ENCODE results near the gene GALNT17.

GALNT17 gene

GRCh38 chr7:71482284-71482683 is 350.3 kb downstream of the GALNT17 start:
- Histone ChIP-seq H3F3A (ENCODE audit: insufficient read depth, low read length) (no peaks in the 10 kb centered on the region), H3K79me2 (ENCODE audit: low read length) (no peaks in the 10 kb centered on the region), H3K27ac (ENCODE audit: low read length) (no peak overlapping the region), H4K20me1 (ENCODE audit: insufficient read depth, low read length) (no peaks in the 10 kb centered on the region), H3K9me2 (replicated peaks; ENCODE audit: insufficient read depth, low read length) (no peaks in the 10 kb centered on the region), H3K4me3 (ENCODE audit: low read length) (no peak overlapping the region), H2AFZ (ENCODE audit: low read length) (no peak overlapping the region), H3K9ac (ENCODE audit: low read length) (no peak overlapping the region), H3K27me3 (replicated peaks; ENCODE audit: insufficient read depth, low read length) (no peaks in the 10 kb centered on the region), H3K36me3 (replicated peaks; ENCODE audit: insufficient read depth, low read length) (no peaks in the 10 kb centered on the region), H3K9me3 (replicated peaks; ENCODE audit: insufficient read depth, low read length) (no peaks in the 10 kb centered on the region), H3K4me2 (ENCODE audit: low read depth, low read length) (no peak overlapping the region), H3K4me1 (ENCODE audit: low read length) (no peaks in the 10 kb centered on the region)
- no peak for DNase-seq
- no peak for TF ChIP-seq CTCF (IDR thresholded peaks at IDR 0.05; ENCODE audit: low read length)
- TF ChIP-seq EZH2 (optimal IDR thresholded peaks at IDR 0.05; ENCODE audit: low read depth, low read length): no peak

DNA sequence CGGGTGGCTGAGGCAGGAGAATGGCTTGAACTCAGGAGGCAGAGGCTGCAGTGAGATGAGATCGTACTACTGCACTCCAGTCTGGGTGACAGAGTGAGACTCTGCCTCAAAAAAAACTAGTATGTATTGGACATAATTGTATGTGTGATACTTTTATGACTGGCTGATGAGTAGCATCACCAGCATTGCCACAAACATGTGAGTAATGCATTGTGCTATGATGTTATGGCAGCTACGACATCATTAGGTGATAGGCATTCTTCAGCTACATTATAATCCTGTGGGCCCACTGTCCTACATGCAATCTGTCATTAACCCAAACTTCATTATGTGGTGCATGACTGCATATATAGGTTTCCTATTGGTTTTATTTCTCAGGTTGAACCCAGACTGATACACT is 352.4 kb downstream of the GALNT17 start:
- Histone ChIP-seq H3K9me3 (replicated peaks; ENCODE audit: insufficient read depth, low read length) (no peaks in the 10 kb centered on the region), H3K27me3 (replicated peaks; ENCODE audit: insufficient read depth, low read length) (no peaks in the 10 kb centered on the region), H3K9ac (ENCODE audit: low read length) (no peak overlapping the region), H4K20me1 (ENCODE audit: insufficient read depth, low read length) (no peaks in the 10 kb centered on the region), H3K4me2 (ENCODE audit: low read depth, low read length) (no peak overlapping the region), H2AFZ (ENCODE audit: low read length) (no peak overlapping the region), H3F3A (ENCODE audit: insufficient read depth, low read length) (no peaks in the 10 kb centered on the region), H3K79me2 (ENCODE audit: low read length) (no peaks in the 10 kb centered on the region), H3K27ac (ENCODE audit: low read length) (no peak overlapping the region), H3K4me3 (ENCODE audit: low read length) (no peak overlapping the region), H3K36me3 (replicated peaks; ENCODE audit: insufficient read depth, low read length) (no peaks in the 10 kb centered on the region), H3K9me2 (replicated peaks; ENCODE audit: insufficient read depth, low read length) (no peaks in the 10 kb centered on the region), H3K4me1 (ENCODE audit: low read length) (no peaks in the 10 kb centered on the region)
- no peak for TF ChIP-seq EZH2 (optimal IDR thresholded peaks at IDR 0.05; ENCODE audit: low read depth, low read length)
- no peak for DNase-seq

DNA sequence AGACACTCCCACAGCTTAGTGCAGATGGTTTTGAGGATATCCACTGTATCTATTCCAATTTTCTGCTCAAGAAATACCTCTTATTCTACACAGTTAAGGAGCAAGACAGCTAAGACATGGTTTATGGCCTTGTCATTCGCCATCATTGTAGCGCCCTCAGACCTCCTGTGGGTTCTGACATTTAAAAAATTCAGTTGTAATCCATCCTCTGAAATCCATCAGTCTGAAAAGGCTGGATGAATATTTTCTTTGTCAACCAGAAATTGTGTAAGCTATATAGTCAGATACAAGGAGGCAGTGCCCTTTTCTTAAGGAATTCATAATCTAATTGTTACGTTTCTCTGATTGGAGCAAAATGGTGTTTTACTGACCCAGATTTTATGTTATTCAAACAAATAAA is 353.6 kb downstream of the GALNT17 start:
- Histone ChIP-seq H3K27me3 (replicated peaks; ENCODE audit: insufficient read depth, low read length) (no peaks in the 10 kb centered on the region), H3K4me3 (ENCODE audit: low read length) (no peak overlapping the region), H3K9me3 (replicated peaks; ENCODE audit: insufficient read depth, low read length) (no peaks in the 10 kb centered on the region), H3K9me2 (replicated peaks; ENCODE audit: insufficient read depth, low read length) (no peaks in the 10 kb centered on the region), H3K4me1 (ENCODE audit: low read length) (no peaks in the 10 kb centered on the region), H3K27ac (ENCODE audit: low read length) (no peak overlapping the region), H4K20me1 (ENCODE audit: insufficient read depth, low read length) (no peaks in the 10 kb centered on the region), H2AFZ (ENCODE audit: low read length) (no peak overlapping the region), H3F3A (ENCODE audit: insufficient read depth, low read length) (no peaks in the 10 kb centered on the region), H3K79me2 (ENCODE audit: low read length) (no peaks in the 10 kb centered on the region), H3K4me2 (ENCODE audit: low read depth, low read length) (no peak overlapping the region), H3K36me3 (replicated peaks; ENCODE audit: insufficient read depth, low read length) (no peaks in the 10 kb centered on the region), H3K9ac (ENCODE audit: low read length) (no peak overlapping the region)
- no peak for DNase-seq
- TF ChIP-seq CTCF (IDR thresholded peaks at IDR 0.05; ENCODE audit: low read length) (no peak), EZH2 (optimal IDR thresholded peaks at IDR 0.05; ENCODE audit: low read depth, low read length) (no peak), EZH2phosphoT487 (IDR thresholded peaks at IDR 0.05; ENCODE audit: low read length) (no peak)

DNA sequence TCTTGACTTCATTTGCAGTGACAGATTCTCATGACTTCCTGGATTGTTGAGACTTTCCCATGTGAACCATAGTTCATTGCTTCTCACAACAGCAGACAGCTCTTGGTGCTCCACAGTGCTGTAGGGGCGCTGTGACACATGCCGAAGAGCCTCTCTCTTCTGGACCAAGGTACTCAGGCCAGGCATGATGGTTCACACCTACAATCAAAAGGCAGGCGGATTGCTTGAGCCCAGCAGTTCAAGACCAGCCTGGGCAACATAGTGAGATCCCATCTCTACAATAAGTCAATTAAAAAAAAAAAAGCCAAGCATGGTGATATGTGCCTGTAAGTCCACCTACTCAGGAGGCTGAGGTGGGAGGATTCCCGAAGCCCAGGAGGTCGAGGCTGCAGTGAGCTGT is 354.5 kb downstream of the GALNT17 start:
- Histone ChIP-seq H4K20me1 (ENCODE audit: insufficient read depth, low read length) (no peaks in the 10 kb centered on the region), H3K9me2 (replicated peaks; ENCODE audit: insufficient read depth, low read length) (no peaks in the 10 kb centered on the region), H3K27me3 (replicated peaks; ENCODE audit: insufficient read depth, low read length) (no peaks in the 10 kb centered on the region), H3K9ac (ENCODE audit: low read length) (no peak overlapping the region), H3K36me3 (replicated peaks; ENCODE audit: insufficient read depth, low read length) (no peaks in the 10 kb centered on the region), H3K4me3 (ENCODE audit: low read length) (no peak overlapping the region), H2AFZ (ENCODE audit: low read length) (no peak overlapping the region), H3K9me3 (replicated peaks; ENCODE audit: insufficient read depth, low read length) (no peaks in the 10 kb centered on the region), H3K79me2 (ENCODE audit: low read length) (no peaks in the 10 kb centered on the region), H3K27ac (ENCODE audit: low read length) (no peak overlapping the region), H3F3A (ENCODE audit: insufficient read depth, low read length) (no peaks in the 10 kb centered on the region), H3K4me2 (ENCODE audit: low read depth, low read length) (no peak overlapping the region), H3K4me1 (ENCODE audit: low read length) (no peaks in the 10 kb centered on the region)
- DNase-seq: no peak
- no peak for TF ChIP-seq EZH2phosphoT487 (IDR thresholded peaks at IDR 0.05; ENCODE audit: low read length)
- no peak for TF ChIP-seq EZH2 (optimal IDR thresholded peaks at IDR 0.05; ENCODE audit: low read depth, low read length)
- TF ChIP-seq CTCF (IDR thresholded peaks at IDR 0.05; ENCODE audit: low read length): no peak
